GM10266 (cell line): ENCODE data around the gene CCDC30.

Source experiments
- DNase-seq: peaks from one replicate; pipeline ENCODE4 v3.0.0; 2012; ENCODE audit errors: extremely low spot score
- CTCF ChIP-seq: IDR thresholded peaks from 2 replicates; pipeline ENCODE4 v1.5.1; 2012; ENCODE audit warnings: mild to moderate bottlenecking, low read depth; ENCODE audit not compliant: control insufficient read depth, insufficient read depth; ENCODE audit errors: missing control alignments

The CCDC30 gene

GRCh38 chr1:42453386-42453785, 9.7 kb upstream of the CCDC30 start:
- DNase-seq: no peak
- TF ChIP-seq CTCF: no peak

GRCh38 chr1:42454403-42454802, 8.7 kb upstream of the CCDC30 start:
- TF ChIP-seq CTCF: no peak
- no peak for DNase-seq

- TF ChIP-seq CTCF: no peak
- DNase-seq: peak; percentile 89
Measured at GRCh38 chr1:42456010-42456753, 6.9 kb upstream of the CCDC30 start, which contains the start of the genes PPCS and ZMYND12. Gene PPCS (plus strand): TSS chr1:42456543. CDS start chr1:42456566, 23 bp downstream. Gene ZMYND12 (minus strand): TSS chr1:42456022. CDS start chr1:42455997, 25 bp downstream.

GRCh38 chr1:42456754-42457089, 6.4 kb upstream of the CCDC30 start:
- TF ChIP-seq CTCF: no peak
- DNase-seq: peak; percentile 68

- no peak for TF ChIP-seq CTCF
- DNase-seq: no peak
Measured at GRCh38 chr1:42461196-42461595, 1.9 kb upstream of the CCDC30 start.

GRCh38 chr1:42463921-42464320, 835 bp downstream of the CCDC30 start:
- DNase-seq: no peak
- TF ChIP-seq CTCF: no peak

GRCh38 chr1:42466030-42466429, 2.9 kb downstream of the CCDC30 start:
- no peak for TF ChIP-seq CTCF
- no peak for DNase-seq
